Regular cardiac myocyte (primary cell): ENCODE data around the gene COL25A1. TPM values are rescaled to one million over a fixed set of nuclear protein-coding genes. Genes with fewer than 3 reads are reported as not detected.

Experiments
- total RNA-seq: library from RNA; depleted of rRNA; stranded (reverse); fragments of >200 nt; gene quantifications from 2 replicates; pipeline ENCODE4 v1.2.3, GENCODE V29; 2014

COL25A1 gene
- total RNA-seq = 0.19 and 2.0 TPM in 2 replicates

DNA sequence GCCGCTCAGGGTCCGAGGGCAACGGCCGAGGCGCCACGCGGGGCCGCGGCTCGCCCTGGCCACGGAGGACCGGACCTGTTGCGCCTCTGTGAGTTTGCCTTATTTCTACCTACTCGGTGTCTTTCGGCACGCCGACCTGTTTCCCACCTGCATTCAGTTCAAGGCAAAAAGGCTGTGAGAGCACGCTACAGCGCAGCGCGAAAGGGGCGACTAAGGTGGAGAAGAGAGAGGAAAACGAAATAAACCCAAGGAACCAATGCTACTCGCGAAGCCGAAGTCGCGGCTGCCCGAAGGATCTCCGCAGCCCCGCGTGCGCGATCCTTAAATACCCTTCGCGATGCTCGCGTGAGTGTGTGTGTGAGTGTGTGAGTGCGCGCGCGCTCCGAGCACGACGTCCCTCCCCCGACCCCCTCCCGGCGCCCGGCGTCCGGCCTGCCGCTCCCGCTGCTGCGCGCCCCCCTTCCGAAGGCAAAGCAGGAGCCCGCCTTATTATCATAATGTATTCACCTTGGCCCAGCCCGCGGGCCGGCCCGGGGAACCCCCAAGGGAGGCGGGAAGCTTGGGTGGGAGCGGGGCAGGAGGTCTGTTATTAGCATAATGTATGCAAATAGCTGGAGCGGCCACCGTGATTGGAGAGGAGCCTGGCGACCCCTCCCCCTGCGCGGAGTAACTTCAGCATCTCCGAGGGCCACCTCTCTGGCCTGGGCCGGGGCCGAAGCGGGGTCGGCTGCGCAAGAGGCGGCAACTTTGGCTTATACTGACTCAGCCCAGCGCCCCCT is at the start of gene COL25A1:
COL25A1 (minus strand) TSS at position 298 of the 779 bp plus-strand sequence.

GRCh38 chr4:108762559-108763225 is 539.8 kb downstream of the COL25A1 start, which contains the start of gene ETNPPL:
Gene ETNPPL (minus strand): TSS chr4:108763053. CDS start chr4:108762898, 155 bp downstream.

Other genes with a start within 250 kb of the COL25A1 start
- 10.4 and 10.5 TPM in 2 replicates for gene SEC24B, start 131.2 kb upstream of the COL25A1 start, total RNA-seq